Karpas-422 (cell line): ENCODE measurements around the gene LARP7. TPM values are rescaled to one million over a fixed set of nuclear protein-coding genes. Genes with fewer than 3 reads are reported as not detected.
"Not testable (repeated sequence)": the region's sequence is repeated elsewhere in the genome, so short reads cannot be mapped to it uniquely, and the experiment has no call there.

ENCODE experiments used
- DNase-seq: peaks from one replicate; pipeline ENCODE4 v3.0.0-alpha.2; 2015
- H2AFZ ChIP-seq: fragments of 200-600 bp; sonication (generic); 2 replicates; pipeline ENCODE4 v1.6.1; 2014; ENCODE audit warnings: antibody characterized with exemption, low read length, mixed read lengths
- H3K27ac ChIP-seq: fragments of 200-600 bp; sonication (generic); 2 replicates; pipeline ENCODE4 v1.5.1; 2014; ENCODE audit warnings: mild to moderate bottlenecking, low read length, moderate library complexity
- H3K27me3 ChIP-seq: fragments of 200-600 bp; sonication (generic); 2 replicates; pipeline ENCODE4 v1.6.1; 2014; ENCODE audit warnings: low read length, mixed read lengths
- H3K36me3 ChIP-seq: fragments of 200-600 bp; sonication (generic); 2 replicates; pipeline ENCODE4 v1.6.1; 2014; ENCODE audit warnings: low read length, mixed read lengths; ENCODE audit not compliant: insufficient read depth
- H3K4me1 ChIP-seq: fragments of 200-600 bp; sonication (generic); 2 replicates; pipeline ENCODE4 v1.6.1; 2014; ENCODE audit warnings: mild to moderate bottlenecking, low read length, mixed read lengths
- H3K4me2 ChIP-seq: fragments of 200-600 bp; sonication (generic); 2 replicates; pipeline ENCODE4 v1.6.1; 2014; ENCODE audit warnings: low read length, low read depth, mild to moderate bottlenecking; ENCODE audit not compliant: poor library complexity, severe bottlenecking
- H3K4me3 ChIP-seq: fragments of 200-600 bp; sonication (generic); 2 replicates; pipeline ENCODE4 v1.5.1; 2014; ENCODE audit warnings: mild to moderate bottlenecking, antibody characterized with exemption, low read length, mixed read lengths
- H3K79me2 ChIP-seq: fragments of 200-600 bp; sonication (generic); 2 replicates; pipeline ENCODE4 v1.6.1; 2014; ENCODE audit warnings: mild to moderate bottlenecking, low read length, mixed read lengths
- H3K9ac ChIP-seq: fragments of 200-600 bp; sonication (generic); 2 replicates; pipeline ENCODE4 v1.6.0; 2014; ENCODE audit warnings: low read length
- H3K9me2 ChIP-seq: fragments of 200-600 bp; sonication (generic), shearing (Covaris generic); replicated peaks from 2 replicates; pipeline ENCODE4 v1.6.0; 2014; ENCODE audit warnings: mild to moderate bottlenecking, low read length, moderate library complexity; ENCODE audit not compliant: insufficient read depth
- H3K9me3 ChIP-seq: fragments of 300-700, 200-600 bp; sonication (generic); 2 replicates; pipeline ENCODE4 v1.6.1; 2014; ENCODE audit warnings: low read length, mixed read lengths
- H4K20me1 ChIP-seq: fragments of 200-600 bp; sonication (generic); 2 replicates; pipeline ENCODE4 v1.6.1; 2014; ENCODE audit warnings: mild to moderate bottlenecking, antibody characterized with exemption, low read length, low read depth; ENCODE audit not compliant: insufficient read depth
- total RNA-seq: library from RNA; depleted of rRNA; stranded (reverse); fragments of >200 nt; shearing (Covaris generic); gene quantifications from 2 replicates; pipeline ENCODE4 v1.2.3, GENCODE V29; 2014; ENCODE audit warnings: low replicate concordance; rRNA removed

Gene LARP7
- 53.9 and 63.7 TPM in 2 replicates for total RNA-seq

GRCh38 chr4:112636688-112637551 lies at the start of gene LARP7, which contains the start of gene ZGRF1:
Gene LARP7 (plus strand): TSS chr4:112637143. CDS start chr4:112644670, 7,527 bp downstream.
Gene ZGRF1 (minus strand): TSS chr4:112636909. CDS start chr4:112633176, 3,733 bp downstream.
- peak; percentile 100 for DNase-seq
- Histone ChIP-seq H2AFZ (peak within 1 kb of the TSS; percentile 75), H3K9me3 (no peaks in the 10 kb centered on the region), H3K4me2 (peak within 1 kb of the TSS; percentile 88), H3K4me3 (peak within 1 kb of the TSS; percentile 80), H3K4me1 (peaks cover 44% of the 10 kb centered on the region), H3K36me3 (peaks cover 14% of the 10 kb centered on the region; the same call in 1 of the 2 replicates), H3K9ac (peak within 1 kb of the TSS; percentile 90), H4K20me1 (no peaks in the 10 kb centered on the region), H3K27me3 (no peaks in the 10 kb centered on the region), H3K27ac (peak within 1 kb of the TSS; percentile 79), H3K9me2 (no peaks in the 10 kb centered on the region), H3K79me2 (peaks cover 85% of the 10 kb centered on the region)

GRCh38 chr4:112589206-112589605 lies 47.7 kb upstream of the LARP7 start:
- H4K20me1 ChIP-seq: no peaks in the 10 kb centered on the region
- H3K36me3 ChIP-seq: peaks cover 3% of the 10 kb centered on the region; the same call in 1 of the 2 replicates
- no peaks in the 10 kb centered on the region for H3K9me3 ChIP-seq
- H3K4me2 ChIP-seq: no peak overlapping the region
- H3K9ac ChIP-seq: no peak overlapping the region
- no peak overlapping the region for H2AFZ ChIP-seq
- no peak for DNase-seq
- no peaks in the 10 kb centered on the region for H3K79me2 ChIP-seq
- H3K4me3 ChIP-seq: no peak overlapping the region
- H3K27me3 ChIP-seq: no peaks in the 10 kb centered on the region
- peaks cover 12% of the 10 kb centered on the region for H3K4me1 ChIP-seq
- no peaks in the 10 kb centered on the region for H3K9me2 ChIP-seq
- no peak overlapping the region for H3K27ac ChIP-seq

- DNase-seq: no peak
- Histone ChIP-seq H2AFZ (no peak overlapping the region), H3K27ac (no peak overlapping the region), H3K79me2 (no peaks in the 10 kb centered on the region), H3K9ac (no peak overlapping the region), H3K9me2 (no peaks in the 10 kb centered on the region), H3K27me3 (no peaks in the 10 kb centered on the region), H3K4me2 (no peak overlapping the region), H3K9me3 (no peaks in the 10 kb centered on the region), H4K20me1 (no peaks in the 10 kb centered on the region), H3K36me3 (peaks cover 3% of the 10 kb centered on the region; the same call in 1 of the 2 replicates), H3K4me3 (no peak overlapping the region), H3K4me1 (no peaks in the 10 kb centered on the region)
These were observed 45.4 kb upstream of the LARP7 start for GRCh38 chr4:112591593-112591992.

- Histone ChIP-seq H3K27ac (no peak overlapping the region), H3K9me2 (no peaks in the 10 kb centered on the region), H4K20me1 (no peaks in the 10 kb centered on the region), H3K9me3 (no peaks in the 10 kb centered on the region), H3K4me1 (no peaks in the 10 kb centered on the region), H3K36me3 (no peaks in the 10 kb centered on the region), H3K79me2 (no peaks in the 10 kb centered on the region), H3K9ac (no peak overlapping the region), H3K4me2 (no peak overlapping the region), H3K27me3 (no peaks in the 10 kb centered on the region), H2AFZ (no peak overlapping the region), H3K4me3 (no peak overlapping the region)
- no peak for DNase-seq
These were observed 44.2 kb upstream of the LARP7 start for GRCh38 chr4:112592717-112593116.

GRCh38 chr4:112593438-112594133 lies 43.4 kb upstream of the LARP7 start:
- Histone ChIP-seq H3K9me3 (no peaks in the 10 kb centered on the region), H3K9ac (no peak overlapping the region), H3K4me1 (no peaks in the 10 kb centered on the region), H3K79me2 (no peaks in the 10 kb centered on the region), H3K36me3 (no peaks in the 10 kb centered on the region; the same call in 1 of the 2 replicates), H3K4me3 (no peak overlapping the region), H3K27me3 (no peaks in the 10 kb centered on the region), H3K4me2 (no peak overlapping the region), H2AFZ (no peak overlapping the region), H3K27ac (no peak overlapping the region), H3K9me2 (no peaks in the 10 kb centered on the region), H4K20me1 (no peaks in the 10 kb centered on the region)
- no peak for DNase-seq

GRCh38 chr4:112594993-112595392 lies 42.0 kb upstream of the LARP7 start:
- H3K36me3 ChIP-seq: peaks cover 3% of the 10 kb centered on the region; the same call in 1 of the 2 replicates
- no peak overlapping the region for H3K4me2 ChIP-seq
- no peak for DNase-seq
- H3K9me3 ChIP-seq: no peaks in the 10 kb centered on the region
- no peak overlapping the region for H2AFZ ChIP-seq
- H3K9ac ChIP-seq: no peak overlapping the region
- no peaks in the 10 kb centered on the region for H4K20me1 ChIP-seq
- H3K27ac ChIP-seq: no peak overlapping the region
- no peak overlapping the region for H3K4me3 ChIP-seq
- no peaks in the 10 kb centered on the region for H3K9me2 ChIP-seq
- no peaks in the 10 kb centered on the region for H3K79me2 ChIP-seq
- no peaks in the 10 kb centered on the region for H3K4me1 ChIP-seq
- no peaks in the 10 kb centered on the region for H3K27me3 ChIP-seq

- Histone ChIP-seq H3K4me1 (peaks cover 7% of the 10 kb centered on the region), H2AFZ (no peak overlapping the region), H3K27ac (no peak overlapping the region), H3K79me2 (no peaks in the 10 kb centered on the region), H3K9me2 (no peaks in the 10 kb centered on the region), H3K4me2 (no peak overlapping the region), H3K9ac (no peak overlapping the region), H3K36me3 (peaks cover 3% of the 10 kb centered on the region; the same call in 1 of the 2 replicates), H3K9me3 (no peaks in the 10 kb centered on the region), H3K27me3 (no peaks in the 10 kb centered on the region), H3K4me3 (no peak overlapping the region), H4K20me1 (no peaks in the 10 kb centered on the region)
- peak; percentile 85 for DNase-seq
These were observed 32.4 kb upstream of the LARP7 start for GRCh38 chr4:112604589-112604988.

GRCh38 chr4:112612814-112613213 lies 24.1 kb upstream of the LARP7 start:
- H3K4me1 ChIP-seq, H3K36me3 ChIP-seq, H3K27me3 ChIP-seq, H3K9me3 ChIP-seq, H4K20me1 ChIP-seq, DNase-seq, H3K4me2 ChIP-seq, H2AFZ ChIP-seq, H3K4me3 ChIP-seq, H3K9me2 ChIP-seq, H3K79me2 ChIP-seq, H3K9ac ChIP-seq, H3K27ac ChIP-seq: not testable (repeated sequence)
